Left cardiac atrium (tissue), 4 donors: ENCODE measurements around the gene NRDE2. TPM values are rescaled to one million over a fixed set of nuclear protein-coding genes. Genes with fewer than 3 reads are reported as not detected.
A peak's percentile ranks its signal among the peaks of the same experiment; 100 is the strongest.
"Not testable (repeated sequence)": the region's sequence is repeated elsewhere in the genome, so short reads cannot be mapped to it uniquely, and the experiment has no call there.

Experiments used
- ATAC-seq, 2 donors: fragments of 200-7000 bp; cut with Tn5 transposase; one replicate each; pipeline ENCODE4 v1.9.1; 2020; ENCODE audit warnings: mild to moderate bottlenecking in 2 of 2, moderate library complexity in 2 of 2
- DNase-seq: peaks from one replicate; pipeline ENCODE4 v3.0.0-alpha.2; 2020
- intact Hi-C, 2 donors: fragments of 100-400 bp; cut with DNase I; formaldehyde crosslinking; loops; one replicate each; pipeline versions ENCODE4 v1.14.1 to v1.15.1; 2022 to 2023
- total RNA-seq, 2 donors: library from RNA; stranded (reverse); fragmentation: NEBNext Ultra II Directional; extraction: Animal tissue kit (Norgen Biotek cat#: 25700); gene quantifications; one replicate each; pipeline ENCODE4 v1.2.1, GENCODE V29; 2021
- donor health status: DM: no; HTN: yes; CAD: no.
- donor health status: DM: no; HTN: yes; CAD: no; lungs with severe emphysema.
- donor health status: DM: yes; HTN: yes; CAD: no.
- donor health status: Dilated cardiomyopathy.

Gene NRDE2
- total RNA-seq, 2 donors from 2014 or later, result 12.0 to 13.1 TPM

GRCh38 chr14:90278199-90279175, 53.3 kb downstream of the NRDE2 start:
- DNase-seq (no peak), ATAC-seq (no peak)
- intact Hi-C loops, result no loop called here

- ATAC-seq, result no peak
- DNase-seq, result no peak
- intact Hi-C loops, result no loop called here
Observed at GRCh38 chr14:90277581-90278198, 54.1 kb downstream of the NRDE2 start.

- no peak for ATAC-seq
- intact Hi-C loops, result no loop called here
Observed at GRCh38 chr14:90276646-90277367, 54.9 kb downstream of the NRDE2 start.

GRCh38 chr14:90275820-90276219, 55.9 kb downstream of the NRDE2 start:
- intact Hi-C loops, result no loop called here
- ATAC-seq (no peak), DNase-seq (no peak)

More at GRCh38 chr14:90276646-90277367, 54.9 kb downstream of the NRDE2 start:
- DNase-seq, result no peak

- no peak for DNase-seq
- intact Hi-C loops, result no loop called here
- peak in 1 of 2 donors; percentile 5 for ATAC-seq
Observed at GRCh38 chr14:90275458-90275814, 56.3 kb downstream of the NRDE2 start.

GRCh38 chr14:90274808-90275457, 56.8 kb downstream of the NRDE2 start:
- ATAC-seq, result peak in 1 of 2 donors; percentile 69
- intact Hi-C loops, result no loop called here
- no peak for DNase-seq

GRCh38 chr14:90274019-90274418, 57.7 kb downstream of the NRDE2 start:
- intact Hi-C loops, result no loop called here
- ATAC-seq (peak; percentile 27 to 30), DNase-seq (no peak)

GRCh38 chr14:90273532-90273931, 58.2 kb downstream of the NRDE2 start:
- intact Hi-C loops, result no loop called here
- ATAC-seq (peak; percentile 21 to 76), DNase-seq (peak; percentile 49)

GRCh38 chr14:90272523-90272922, 59.2 kb downstream of the NRDE2 start:
- ATAC-seq (no peak), DNase-seq (no peak)
- intact Hi-C loops, result no loop called here

- intact Hi-C loops, result no loop called here
- no peak for DNase-seq
- ATAC-seq, result no peak
Observed at GRCh38 chr14:90268420-90268819, 63.3 kb downstream of the NRDE2 start.

- no peak for DNase-seq
- intact Hi-C loops, result no loop called here
- no peak for ATAC-seq
Observed at GRCh38 chr14:90266441-90267154, 65.1 kb downstream of the NRDE2 start.

- intact Hi-C loops, result no loop called here
- no peak for DNase-seq
- ATAC-seq, result no peak
Observed at GRCh38 chr14:90263748-90264449, 67.8 kb downstream of the NRDE2 start.

- DNase-seq (peak; percentile 93), ATAC-seq (peak; percentile 98 to 99)
- intact Hi-C loops, result no loop called here
Observed at GRCh38 chr14:90256354-90257131, 75.2 kb downstream of the NRDE2 start, which contains the start of gene PSMC1. Gene PSMC1 (plus strand): TSS chr14:90256553. CDS start chr14:90256598, 45 bp downstream.

- intact Hi-C loops, result no loop called here
Observed at GRCh38 chr14:90255871-90256270, 75.9 kb downstream of the NRDE2 start.

GRCh38 chr14:90253826-90254225, 77.9 kb downstream of the NRDE2 start:
- no peak for DNase-seq
- intact Hi-C loops, result no loop called here
- ATAC-seq, result no peak

More at GRCh38 chr14:90255871-90256270, 75.9 kb downstream of the NRDE2 start:
- ATAC-seq (no peak), DNase-seq (no peak)

GRCh38 chr14:90248594-90248993, 83.1 kb downstream of the NRDE2 start:
- no peak for ATAC-seq
- no peak for DNase-seq
- intact Hi-C loops, result no loop called here

GRCh38 chr14:90247441-90247840, 84.3 kb downstream of the NRDE2 start:
- DNase-seq, ATAC-seq, intact Hi-C loops: not testable (repeated sequence)
